ENCODE measurements around the gene GALNT15. TPM values are rescaled to one million over a fixed set of nuclear protein-coding genes. Genes with fewer than 3 reads are reported as not detected.

GALNT15 gene
- total RNA-seq, 1 donor from 2014 or later = 0.08 TPM

- Mint-ChIP-seq H3K36me3 (ENCODE audit: low read depth, unreplicated experiment) (no peaks in the 10 kb centered on the region), H3K9me3 (ENCODE audit: unreplicated experiment) (no peaks in the 10 kb centered on the region), H3K4me3 (ENCODE audit: unreplicated experiment) (no peak overlapping the region), H3K4me1 (ENCODE audit: unreplicated experiment) (no peaks in the 10 kb centered on the region), H3K27ac (ENCODE audit: unreplicated experiment) (no peak overlapping the region), H3K27me3 (ENCODE audit: unreplicated experiment) (no peaks in the 10 kb centered on the region)
- TF ChIP-seq CTCF (IDR thresholded peaks at IDR 0.05; ENCODE audit: unreplicated experiment) = no peak
- no peak for DNase-seq (ENCODE audit: low spot score)
Measured at GRCh38 chr3:16132928-16133327, 41.6 kb upstream of the GALNT15 start.

GRCh38 chr3:16134173-16134928 is 40.1 kb upstream of the GALNT15 start:
- H3K4me3 Mint-ChIP-seq (ENCODE audit: unreplicated experiment) = no peak overlapping the region
- TF ChIP-seq CTCF (IDR thresholded peaks at IDR 0.05; ENCODE audit: unreplicated experiment) = no peak
- H3K36me3 Mint-ChIP-seq (ENCODE audit: low read depth, unreplicated experiment) = no peaks in the 10 kb centered on the region
- no peaks in the 10 kb centered on the region for H3K4me1 Mint-ChIP-seq (ENCODE audit: unreplicated experiment)
- no peaks in the 10 kb centered on the region for H3K9me3 Mint-ChIP-seq (ENCODE audit: unreplicated experiment)
- no peak overlapping the region for H3K27ac Mint-ChIP-seq (ENCODE audit: unreplicated experiment)
- no peak for DNase-seq (ENCODE audit: low spot score)
- H3K27me3 Mint-ChIP-seq (ENCODE audit: unreplicated experiment) = no peaks in the 10 kb centered on the region

- no peak for TF ChIP-seq CTCF (IDR thresholded peaks at IDR 0.05; ENCODE audit: unreplicated experiment)
- Mint-ChIP-seq H3K27me3 (ENCODE audit: unreplicated experiment) (no peaks in the 10 kb centered on the region), H3K27ac (ENCODE audit: unreplicated experiment) (no peak overlapping the region), H3K4me1 (ENCODE audit: unreplicated experiment) (no peaks in the 10 kb centered on the region), H3K4me3 (ENCODE audit: unreplicated experiment) (no peak overlapping the region), H3K9me3 (ENCODE audit: unreplicated experiment) (no peaks in the 10 kb centered on the region), H3K36me3 (ENCODE audit: low read depth, unreplicated experiment) (no peaks in the 10 kb centered on the region)
- DNase-seq (ENCODE audit: low spot score) = no peak
Measured at GRCh38 chr3:16136055-16136454, 38.4 kb upstream of the GALNT15 start.

- Mint-ChIP-seq H3K36me3 (ENCODE audit: low read depth, unreplicated experiment) (no peaks in the 10 kb centered on the region), H3K9me3 (ENCODE audit: unreplicated experiment) (no peaks in the 10 kb centered on the region), H3K4me3 (ENCODE audit: unreplicated experiment) (no peak overlapping the region), H3K27ac (ENCODE audit: unreplicated experiment) (no peak overlapping the region), H3K4me1 (ENCODE audit: unreplicated experiment) (no peaks in the 10 kb centered on the region), H3K27me3 (ENCODE audit: unreplicated experiment) (no peaks in the 10 kb centered on the region)
- DNase-seq (ENCODE audit: low spot score) = no peak
- no peak for TF ChIP-seq CTCF (IDR thresholded peaks at IDR 0.05; ENCODE audit: unreplicated experiment)
Measured at GRCh38 chr3:16137044-16137443, 37.4 kb upstream of the GALNT15 start.

GRCh38 chr3:16137977-16138376 is 36.5 kb upstream of the GALNT15 start:
- H3K27me3 Mint-ChIP-seq (ENCODE audit: unreplicated experiment) = no peaks in the 10 kb centered on the region

More at GRCh38 chr3:16137977-16138376, 36.5 kb upstream of the GALNT15 start:
- H3K36me3 Mint-ChIP-seq (ENCODE audit: low read depth, unreplicated experiment) = no peaks in the 10 kb centered on the region
- DNase-seq (ENCODE audit: low spot score) = no peak
- no peak for TF ChIP-seq CTCF (IDR thresholded peaks at IDR 0.05; ENCODE audit: unreplicated experiment)
- H3K27ac Mint-ChIP-seq (ENCODE audit: unreplicated experiment) = no peak overlapping the region
- H3K4me1 Mint-ChIP-seq (ENCODE audit: unreplicated experiment) = no peaks in the 10 kb centered on the region
- H3K9me3 Mint-ChIP-seq (ENCODE audit: unreplicated experiment) = no peaks in the 10 kb centered on the region
- no peak overlapping the region for H3K4me3 Mint-ChIP-seq (ENCODE audit: unreplicated experiment)

Data from endothelial cell (in vitro differentiated cells).